Hepatocyte (in vitro differentiated cells): ENCODE results near the gene SDR42E2.
"Not testable (repeated sequence)": the region's sequence is repeated elsewhere in the genome, so short reads cannot be mapped to it uniquely, and the experiment has no call there.

Experiments used
- CTCF ChIP-seq: fragments of 200-600 bp; sonication (generic); IDR thresholded peaks from 2 replicates; pipeline ENCODE4 v1.5.1; 2016; ENCODE audit warnings: antibody characterized with exemption, mild to moderate bottlenecking; ENCODE audit not compliant: poor library complexity
- EZH2 ChIP-seq: fragments of 200-600 bp; sonication (generic); IDR thresholded peaks from 2 replicates; pipeline ENCODE4 v1.6.1; 2016; ENCODE audit warnings: antibody characterized with exemption, mild to moderate bottlenecking, borderline replicate concordance
- EZH2phosphoT487 ChIP-seq: fragments of 200-600 bp; sonication (generic); IDR thresholded peaks from one replicate; pipeline ENCODE4 v1.6.1; 2018; ENCODE audit warnings: antibody characterized with exemption, mild to moderate bottlenecking, low read depth, moderate library complexity; ENCODE audit not compliant: unreplicated experiment, severe bottlenecking

- not testable (repeated sequence) for TF ChIP-seq CTCF, EZH2phosphoT487, EZH2
Measured at GRCh38 chr16:22128537-22128936, 33.8 kb upstream of the SDR42E2 start.
